Stimulated activated CD4-positive, alpha-beta T cell treated with anti-CD3 and anti-CD28 coated beads, TNF-alpha, amount 100 ng/mL, for 24 hours (primary cell): ENCODE results near the gene SMU1.
"Not testable (repeated sequence)": the region's sequence is repeated elsewhere in the genome, so short reads cannot be mapped to it uniquely, and the experiment has no call there.

Experiments used
- DNase-seq, 3 experiments: peaks; one replicate each; pipeline ENCODE4 v3.0.0-alpha.2; 2020; ENCODE audit warnings: low read depth in 3 of 3

The SMU1 gene

DNA sequence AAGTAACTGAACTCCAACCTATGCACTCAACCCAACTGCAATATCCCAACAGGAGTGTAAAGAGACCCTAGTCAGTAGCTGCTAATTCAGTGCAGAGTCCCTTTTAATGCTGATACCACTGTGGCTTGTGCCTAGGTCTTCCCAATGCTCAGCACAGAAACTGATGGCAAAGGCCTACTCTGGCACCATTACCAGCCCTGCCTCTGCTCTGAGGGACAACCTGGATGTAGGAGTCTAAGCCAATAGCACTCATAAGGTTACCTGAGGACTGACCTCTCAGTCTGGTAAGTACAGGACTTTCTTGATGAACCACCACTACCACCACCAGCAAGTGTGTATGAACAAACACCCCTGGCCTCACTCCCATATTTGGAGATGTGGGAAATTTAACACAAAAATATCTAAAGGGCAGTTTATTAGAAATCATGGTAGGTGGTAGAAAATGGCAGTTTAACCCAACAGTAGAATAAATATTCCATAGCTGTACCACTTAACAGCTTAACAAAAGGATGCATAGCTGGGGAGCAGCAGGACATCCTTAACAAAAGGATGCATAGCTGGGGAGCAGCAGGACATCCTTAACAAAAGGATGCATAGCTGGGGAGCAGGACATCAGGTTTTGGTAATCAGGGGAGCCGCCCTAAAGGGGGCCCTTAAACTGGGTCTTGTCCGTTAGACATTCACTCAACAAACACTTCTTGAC, 62.4 kb downstream of the SMU1 start:
- DNase-seq = no peak

- no peak for DNase-seq
Observed at GRCh38 chr9:33012328-33013069, 64.0 kb downstream of the SMU1 start.

DNA sequence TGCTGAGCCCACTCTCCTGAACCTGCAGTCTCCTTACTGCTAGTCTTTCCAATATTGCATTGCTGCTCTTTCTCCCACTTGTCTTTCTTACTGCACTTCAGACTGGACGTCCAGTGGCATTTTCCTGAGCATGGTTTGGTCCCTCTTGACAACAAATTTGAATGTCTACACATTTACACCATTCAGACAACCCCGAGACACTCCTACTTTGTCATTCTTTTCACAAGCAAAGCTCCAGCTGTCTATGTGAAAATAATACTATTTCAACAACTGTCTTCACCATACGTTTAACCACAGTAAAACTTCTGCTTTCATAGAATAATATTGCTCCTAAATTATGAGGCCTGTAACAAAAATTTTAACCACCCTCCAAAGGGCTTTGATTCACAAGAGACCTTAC, 64.6 kb downstream of the SMU1 start:
- DNase-seq = no peak

DNA sequence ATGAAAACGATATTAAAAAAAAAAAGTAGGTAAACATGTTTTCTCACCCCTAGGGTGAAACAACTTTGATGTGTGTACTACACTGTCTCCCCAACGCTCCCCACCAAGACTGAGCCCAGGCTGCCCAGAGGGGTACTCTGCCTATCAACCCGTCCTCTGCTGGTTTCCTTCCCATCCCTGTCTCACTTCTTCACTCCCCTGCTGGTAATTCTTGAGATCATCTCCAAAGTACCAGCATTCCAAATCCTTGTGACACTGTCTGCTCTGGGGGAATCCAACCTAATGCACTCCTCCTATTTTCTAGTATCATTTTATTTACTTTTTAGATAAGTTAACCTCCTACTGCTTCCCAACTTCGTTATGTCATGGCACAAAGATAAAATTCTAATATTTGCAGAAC, 68.7 kb downstream of the SMU1 start:
- DNase-seq = no peak

GRCh38 chr9:33005335-33005734, 71.1 kb downstream of the SMU1 start:
- DNase-seq = not testable (repeated sequence)

DNA sequence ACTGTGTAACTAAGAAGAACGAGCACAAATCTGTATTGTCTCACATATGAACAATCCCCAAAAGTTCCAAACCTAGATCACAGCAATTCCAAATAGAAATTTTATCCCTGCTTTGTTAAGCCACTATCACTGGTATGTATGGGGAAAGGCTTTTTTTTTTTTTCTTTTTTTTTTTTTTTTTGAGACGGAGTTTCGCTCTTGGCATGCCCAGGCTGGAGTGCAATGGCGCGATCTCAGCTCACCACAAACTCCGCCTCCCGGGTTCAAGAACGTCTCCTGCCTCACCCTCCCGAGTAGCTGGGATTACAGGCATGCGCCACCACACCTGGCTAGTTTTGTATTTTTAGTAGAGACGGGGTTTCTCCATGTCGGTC, 75.8 kb downstream of the SMU1 start:
- peak in 1 of 3 experiments; percentile 38 for DNase-seq

DNA sequence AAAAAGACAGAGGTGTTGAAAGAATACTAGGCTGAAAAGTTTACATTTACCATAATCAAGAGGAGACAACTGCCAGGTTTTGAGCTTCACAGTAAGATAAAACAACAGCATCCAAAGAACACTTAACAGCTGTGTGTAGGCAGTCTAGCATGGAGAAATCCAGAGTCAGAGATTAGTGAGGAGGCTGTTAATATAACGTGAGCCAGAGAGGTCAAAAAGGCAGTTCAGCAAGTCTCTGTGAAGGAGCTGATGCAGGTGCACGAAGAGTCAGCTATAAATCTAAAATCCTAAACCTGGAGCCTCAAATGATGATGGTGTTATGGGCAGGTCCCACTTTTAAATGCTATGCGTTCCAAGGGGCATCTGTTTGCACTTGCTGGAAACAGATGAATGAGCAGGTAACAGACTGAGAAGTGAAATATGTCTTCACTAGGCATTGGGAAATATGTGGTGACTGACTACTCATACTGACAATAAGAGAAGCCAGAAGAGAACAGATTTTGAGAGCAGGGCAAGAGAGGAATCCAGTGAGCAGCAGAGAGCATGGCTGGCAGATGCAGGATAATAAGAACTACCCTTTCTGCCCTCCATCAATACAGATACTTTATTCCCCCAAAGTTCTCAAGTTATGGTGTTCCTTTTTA, 83.8 kb downstream of the SMU1 start:
- no peak for DNase-seq

DNA sequence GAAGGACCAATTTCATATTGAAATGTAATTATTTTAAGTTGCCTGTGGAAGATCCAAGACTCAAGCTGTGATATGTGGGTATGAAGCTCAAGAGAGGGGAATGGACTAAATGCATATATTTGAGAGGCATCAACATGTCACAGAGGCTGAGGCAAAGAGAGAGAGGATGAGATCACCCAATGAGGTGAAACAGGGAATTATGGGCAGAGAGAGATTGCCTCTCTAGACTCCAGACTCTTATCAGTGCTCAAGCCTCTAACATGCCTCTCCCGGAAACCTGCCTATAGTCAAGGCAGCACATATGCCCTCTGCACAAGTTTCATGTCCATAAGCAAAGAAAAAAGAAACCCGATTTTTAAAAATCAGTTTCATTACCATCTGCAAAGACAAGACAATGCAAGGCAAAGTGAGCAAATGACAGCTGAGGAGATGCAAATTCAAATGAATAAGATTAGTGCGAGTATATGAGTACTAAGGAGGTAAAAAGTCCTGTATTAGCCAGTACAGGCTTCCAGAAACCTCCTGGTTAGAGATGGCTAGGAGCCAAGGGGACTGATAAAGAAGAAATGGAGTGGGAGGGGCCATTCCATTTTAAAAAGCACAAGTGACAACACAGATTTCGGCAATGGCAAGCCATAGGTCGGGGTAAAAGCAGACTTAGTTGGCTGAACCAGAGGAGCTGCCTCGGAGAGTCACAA, 84.4 kb downstream of the SMU1 start:
- no peak for DNase-seq
